PC-9 (cell line): ENCODE measurements around the gene SAMD1. TPM values are rescaled to one million over a fixed set of nuclear protein-coding genes. Genes with fewer than 3 reads are reported as not detected.
A peak's percentile ranks its signal among the peaks of the same experiment; 100 is the strongest.

Experiments
- BruUV-seq: library from RNA; stranded (reverse); fragments of 400-500 nt; replicated peaks from 2 replicates; lab custom pipeline; 2021; lab: Mats Ljungman, UMichigan
- CTCF ChIA-PET: fragments of 300-600 bp; sonication (Branson Sonifier 250); formaldehyde crosslinking; loops from one replicate; lab custom pipeline; 2022; ENCODE audit warnings: antibody characterized with exemption; lab: Charles Lee
- POLR2A ChIA-PET: fragments of 300-600 bp; sonication (Branson Sonifier 250); formaldehyde crosslinking; loops from one replicate; lab custom pipeline; 2022; ENCODE audit warnings: antibody characterized with exemption; ENCODE audit not compliant: unreplicated experiment; lab: Charles Lee
- DNase-seq, 2 experiments: peaks; one replicate each; pipeline versions ENCODE4 v3.0.0 to v3.0.0-alpha.2; 2015 to 2022; ENCODE audit warnings: mixed read lengths in 1 of 2
- H2AFZ ChIP-seq: fragments of 200-600 bp; sonication (generic); 2 replicates; pipeline ENCODE4 v1.8.1; 2017; ENCODE audit warnings: antibody characterized with exemption
- H3F3A ChIP-seq: fragments of 200-600 bp; sonication (generic); 2 replicates; pipeline ENCODE4 v1.8.1; 2017; ENCODE audit warnings: antibody characterized with exemption, mild to moderate bottlenecking, low read depth; ENCODE audit not compliant: insufficient read depth
- H3K27ac ChIP-seq: fragments of 200-600 bp; sonication (generic); 2 replicates; pipeline ENCODE4 v1.6.1; 2016; ENCODE audit warnings: mixed run types
- H3K27me3 ChIP-seq: fragments of 200-600 bp; sonication (generic); 2 replicates; pipeline ENCODE4 v1.6.1; 2016; ENCODE audit warnings: low read depth, mixed run types; ENCODE audit not compliant: insufficient read depth
- H3K36me3 ChIP-seq: fragments of 200-600 bp; sonication (generic); 2 replicates; pipeline ENCODE4 v1.6.1; 2016; ENCODE audit warnings: low read depth, mixed run types
- H3K4me1 ChIP-seq: fragments of 200-600 bp; sonication (generic); replicated peaks from 2 replicates; pipeline ENCODE4 v1.6.1; 2016; ENCODE audit warnings: mixed run types; ENCODE audit not compliant: insufficient read depth
- H3K4me2 ChIP-seq: fragments of 200-600 bp; sonication (generic); 2 replicates; pipeline ENCODE4 v1.6.1; 2017; ENCODE audit warnings: mixed run types
- H3K4me3 ChIP-seq: fragments of 200-600 bp; sonication (generic); 2 replicates; pipeline ENCODE4 v1.6.1; 2016; ENCODE audit warnings: mixed run types
- H3K79me2 ChIP-seq: fragments of 200-600 bp; sonication (generic); 2 replicates; pipeline ENCODE4 v1.6.1; 2017; ENCODE audit warnings: low read depth, mixed run types
- H3K9me2 ChIP-seq: fragments of 200-600 bp; sonication (generic); 2 replicates; pipeline ENCODE4 v1.8.1; 2017; ENCODE audit warnings: mild to moderate bottlenecking; ENCODE audit not compliant: insufficient read depth
- H3K9me3 ChIP-seq: fragments of 200-600 bp; sonication (generic); 2 replicates; pipeline ENCODE4 v1.8.1; 2016; ENCODE audit warnings: low read depth; ENCODE audit not compliant: insufficient read depth
- H4K20me1 ChIP-seq: fragments of 200-600 bp; sonication (generic); 2 replicates; pipeline ENCODE4 v1.8.1; 2017; ENCODE audit not compliant: insufficient read depth
- EZH2 ChIP-seq: fragments of 200-600 bp; sonication (generic); IDR thresholded peaks from 2 replicates; pipeline ENCODE4 v1.8.0; 2017; ENCODE audit warnings: antibody characterized with exemption, low read depth
- intact Hi-C: fragments of 100-400 bp; cut with micrococcal nuclease; formaldehyde crosslinking; loops from one replicate; pipeline ENCODE4 v1.10.0; 2022; ENCODE audit not compliant: unreplicated experiment
- total RNA-seq: library from RNA; stranded (reverse); gene quantifications from 2 replicates; pipeline ENCODE4 v1.2.3, GENCODE V29; 2021
- TF ChIP-seq, protein P1 (sequence below): fragments of 200-600 bp; sonication (generic); conservative IDR thresholded peaks from 2 replicates; pipeline ENCODE4 v1.6.1; 2017; ENCODE audit warnings: mixed run types, antibody characterized with exemption, mild to moderate bottlenecking, moderate library complexity

The SAMD1 gene
- total RNA-seq, 1 experiment from 2014 or later = 50.3 TPM

GRCh38 chr19:14094854-14095253, 4.3 kb upstream of the SAMD1 start:
- intact Hi-C loops = no loop called here
- no TSS peak for BruUV-seq
- POLR2A ChIA-PET = no interaction called here
- Histone ChIP-seq H3K4me1 (peaks cover 8% of the 10 kb centered on the region), H3K79me2 (no peaks in the 10 kb centered on the region), H3K9me2 (no peaks in the 10 kb centered on the region), H3K9me3 (peaks cover 8% of the 10 kb centered on the region; the same call in 1 of the 2 replicates), H3K4me3 (no peak overlapping the region), H2AFZ (no peak overlapping the region), H3K27me3 (no peaks in the 10 kb centered on the region), H3F3A (peaks cover 25% of the 10 kb centered on the region; the same call in 1 of the 2 replicates), H3K36me3 (peaks cover 4% of the 10 kb centered on the region; the same call in 1 of the 2 replicates), H3K4me2 (no peak overlapping the region), H3K27ac (no peak overlapping the region), H4K20me1 (no peaks in the 10 kb centered on the region)
- TF ChIP-seq EZH2 = no peak
- TF ChIP-seq, protein P1, sequence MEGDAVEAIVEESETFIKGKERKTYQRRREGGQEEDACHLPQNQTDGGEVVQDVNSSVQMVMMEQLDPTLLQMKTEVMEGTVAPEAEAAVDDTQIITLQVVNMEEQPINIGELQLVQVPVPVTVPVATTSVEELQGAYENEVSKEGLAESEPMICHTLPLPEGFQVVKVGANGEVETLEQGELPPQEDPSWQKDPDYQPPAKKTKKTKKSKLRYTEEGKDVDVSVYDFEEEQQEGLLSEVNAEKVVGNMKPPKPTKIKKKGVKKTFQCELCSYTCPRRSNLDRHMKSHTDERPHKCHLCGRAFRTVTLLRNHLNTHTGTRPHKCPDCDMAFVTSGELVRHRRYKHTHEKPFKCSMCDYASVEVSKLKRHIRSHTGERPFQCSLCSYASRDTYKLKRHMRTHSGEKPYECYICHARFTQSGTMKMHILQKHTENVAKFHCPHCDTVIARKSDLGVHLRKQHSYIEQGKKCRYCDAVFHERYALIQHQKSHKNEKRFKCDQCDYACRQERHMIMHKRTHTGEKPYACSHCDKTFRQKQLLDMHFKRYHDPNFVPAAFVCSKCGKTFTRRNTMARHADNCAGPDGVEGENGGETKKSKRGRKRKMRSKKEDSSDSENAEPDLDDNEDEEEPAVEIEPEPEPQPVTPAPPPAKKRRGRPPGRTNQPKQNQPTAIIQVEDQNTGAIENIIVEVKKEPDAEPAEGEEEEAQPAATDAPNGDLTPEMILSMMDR = no peak
- DNase-seq = no peak
- CTCF ChIA-PET = no interaction called here

GRCh38 chr19:14093117-14093823, 2.7 kb upstream of the SAMD1 start:
- Histone ChIP-seq H3K9me2 (no peaks in the 10 kb centered on the region), H2AFZ (no peak overlapping the region), H3K4me3 (no peak overlapping the region), H3K4me2 (no peak overlapping the region), H3K27me3 (no peaks in the 10 kb centered on the region), H3K79me2 (peaks cover 6% of the 10 kb centered on the region; the same call in 1 of the 2 replicates), H4K20me1 (no peaks in the 10 kb centered on the region), H3K27ac (no peak overlapping the region), H3K36me3 (peaks cover 4% of the 10 kb centered on the region; the same call in 1 of the 2 replicates), H3F3A (peaks cover 27% of the 10 kb centered on the region; the same call in 1 of the 2 replicates), H3K9me3 (peaks cover 8% of the 10 kb centered on the region; the same call in 1 of the 2 replicates), H3K4me1 (peaks cover 8% of the 10 kb centered on the region)
- ChIA-PET POLR2A (no interaction called here), CTCF (interaction anchor here (0.5 to 0.6 kb wide), 2 partner anchors 239 to 412 kb away, joined by 9 to 20 read pairs; no protein-coding TSS in a partner anchor)
- DNase-seq = no peak
- no TSS peak for BruUV-seq
- intact Hi-C loops = no loop called here
- no peak for TF ChIP-seq EZH2
- TF ChIP-seq, protein P1 = no peak

DNA sequence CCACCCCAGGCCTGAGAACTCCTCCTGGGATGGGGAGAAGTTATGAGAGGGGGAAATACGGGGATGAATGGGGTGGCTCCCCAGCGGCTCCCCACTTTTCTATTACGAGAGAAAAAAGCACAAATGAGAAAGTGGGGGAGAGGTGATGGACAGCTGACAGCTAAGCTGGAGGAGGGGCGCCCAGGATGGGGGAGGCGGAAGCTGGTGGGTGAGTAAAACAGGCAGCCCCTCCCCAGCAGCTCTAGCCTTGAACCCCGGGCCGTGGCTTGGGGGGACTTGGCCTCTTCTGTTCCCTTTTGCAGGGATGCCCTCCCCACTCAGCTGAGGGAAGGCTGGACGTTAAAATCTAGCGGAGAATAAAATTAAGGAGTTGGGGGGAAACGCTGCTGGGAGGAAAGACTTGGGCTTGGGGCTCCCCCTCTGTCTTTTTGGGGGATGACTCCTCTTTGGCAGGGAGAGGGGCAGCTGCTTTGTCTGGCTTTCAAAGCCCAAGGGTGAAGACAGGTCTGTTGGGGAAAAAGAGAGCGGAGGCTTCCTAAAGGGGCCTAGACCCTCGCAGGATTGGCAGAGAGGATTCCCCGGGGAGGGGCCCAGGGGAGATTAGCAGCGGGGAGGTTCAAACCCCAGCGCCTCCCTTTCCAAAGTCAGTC, 1.4 kb upstream of the SAMD1 start:
- Histone ChIP-seq H4K20me1 (no peaks in the 10 kb centered on the region), H3K4me1 (peaks cover 8% of the 10 kb centered on the region), H3K9me3 (peaks cover 8% of the 10 kb centered on the region; the same call in 1 of the 2 replicates), H3K4me3 (peak overlapping the region; percentile 98), H2AFZ (peak overlapping the region; percentile 97), H3K36me3 (no peaks in the 10 kb centered on the region; the same call in 1 of the 2 replicates), H3K79me2 (peaks cover 6% of the 10 kb centered on the region; the same call in 1 of the 2 replicates), H3K27ac (no peak overlapping the region), H3K4me2 (peak overlapping the region; percentile 86), H3K27me3 (no peaks in the 10 kb centered on the region), H3F3A (peaks cover 34% of the 10 kb centered on the region), H3K9me2 (no peaks in the 10 kb centered on the region)
- POLR2A ChIA-PET = no interaction called here
- no peak for DNase-seq
- no peak for TF ChIP-seq EZH2
- TF ChIP-seq, protein P1 = peak; percentile 8; the same call in 1 of the 2 replicates
- TSS peak; percentile 38 for BruUV-seq
- CTCF ChIA-PET = no interaction called here
- intact Hi-C loops = loop anchor here (2.0 kb wide), 1 partner anchor 25 kb away; the partner anchor contains the start of gene PRKACA
